Measurements from ENCODE around the gene DENND2A.

Gene DENND2A

GRCh38 chr7:140685407-140686087 lies 44.9 kb upstream of the DENND2A start:
- no peak for DNase-seq (ENCODE audit: low read depth, low spot score)
- ChIA-PET CTCF (interaction anchor here (1.1 to 4.8 kb wide), 3 partner anchors 10 to 210 kb away, joined by 3 to 35 read pairs (median 3); no protein-coding TSS in a partner anchor), POLR2A (interaction anchor here (1.1 kb wide), 1 partner anchor 11 kb away, joined by 5 read pairs; the partner anchor contains the start of gene NDUFB2)
- TF ChIP-seq, protein P1, sequence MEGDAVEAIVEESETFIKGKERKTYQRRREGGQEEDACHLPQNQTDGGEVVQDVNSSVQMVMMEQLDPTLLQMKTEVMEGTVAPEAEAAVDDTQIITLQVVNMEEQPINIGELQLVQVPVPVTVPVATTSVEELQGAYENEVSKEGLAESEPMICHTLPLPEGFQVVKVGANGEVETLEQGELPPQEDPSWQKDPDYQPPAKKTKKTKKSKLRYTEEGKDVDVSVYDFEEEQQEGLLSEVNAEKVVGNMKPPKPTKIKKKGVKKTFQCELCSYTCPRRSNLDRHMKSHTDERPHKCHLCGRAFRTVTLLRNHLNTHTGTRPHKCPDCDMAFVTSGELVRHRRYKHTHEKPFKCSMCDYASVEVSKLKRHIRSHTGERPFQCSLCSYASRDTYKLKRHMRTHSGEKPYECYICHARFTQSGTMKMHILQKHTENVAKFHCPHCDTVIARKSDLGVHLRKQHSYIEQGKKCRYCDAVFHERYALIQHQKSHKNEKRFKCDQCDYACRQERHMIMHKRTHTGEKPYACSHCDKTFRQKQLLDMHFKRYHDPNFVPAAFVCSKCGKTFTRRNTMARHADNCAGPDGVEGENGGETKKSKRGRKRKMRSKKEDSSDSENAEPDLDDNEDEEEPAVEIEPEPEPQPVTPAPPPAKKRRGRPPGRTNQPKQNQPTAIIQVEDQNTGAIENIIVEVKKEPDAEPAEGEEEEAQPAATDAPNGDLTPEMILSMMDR (IDR thresholded peaks at IDR 0.05; ENCODE audit: insufficient read depth, low read length, missing control alignments) = no peak
- no peak overlapping the region for H3K4me3 ChIP-seq (ENCODE audit: low read depth, low read length)

- CTCF ChIA-PET = interaction anchor here (4.8 kb wide), 1 partner anchor 9 kb away, joined by 35 read pairs; no protein-coding TSS in a partner anchor
- POLR2A ChIA-PET = no interaction called here
- H3K4me3 ChIP-seq (ENCODE audit: low read depth, low read length) = no peak overlapping the region
- TF ChIP-seq, protein P1 (IDR thresholded peaks at IDR 0.05; ENCODE audit: insufficient read depth, low read length, missing control alignments) = no peak
- no peak for DNase-seq (ENCODE audit: low read depth, low spot score)
Observed at GRCh38 chr7:140684066-140684950, 43.7 kb upstream of the DENND2A start.

DNA sequence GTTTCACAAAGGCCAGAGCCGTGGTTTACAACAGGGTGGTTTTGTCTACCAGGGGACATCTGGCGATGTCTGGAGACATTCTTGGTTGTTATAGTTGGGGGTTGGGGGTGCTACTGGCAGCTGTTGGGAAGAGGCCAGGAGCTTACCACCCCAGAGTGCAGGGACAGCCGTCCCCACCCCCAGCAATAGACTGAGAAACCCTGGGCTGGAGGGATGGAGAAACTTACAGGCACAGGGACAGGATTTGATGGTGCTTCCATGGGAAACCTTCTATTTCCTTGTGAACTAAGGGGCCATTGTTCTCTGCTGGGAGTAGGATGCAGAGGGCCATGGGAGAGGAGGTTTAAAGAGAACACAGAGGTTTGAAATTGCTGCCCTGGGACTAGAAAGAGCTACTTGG lies 43.0 kb upstream of the DENND2A start:
- TF ChIP-seq, protein P1 (IDR thresholded peaks at IDR 0.05; ENCODE audit: insufficient read depth, low read length, missing control alignments) = no peak
- CTCF ChIA-PET = interaction anchor here (4.8 kb wide), 1 partner anchor 8 kb away, joined by 35 read pairs; no protein-coding TSS in a partner anchor
- H3K4me3 ChIP-seq (ENCODE audit: low read depth, low read length) = no peak overlapping the region

DNA sequence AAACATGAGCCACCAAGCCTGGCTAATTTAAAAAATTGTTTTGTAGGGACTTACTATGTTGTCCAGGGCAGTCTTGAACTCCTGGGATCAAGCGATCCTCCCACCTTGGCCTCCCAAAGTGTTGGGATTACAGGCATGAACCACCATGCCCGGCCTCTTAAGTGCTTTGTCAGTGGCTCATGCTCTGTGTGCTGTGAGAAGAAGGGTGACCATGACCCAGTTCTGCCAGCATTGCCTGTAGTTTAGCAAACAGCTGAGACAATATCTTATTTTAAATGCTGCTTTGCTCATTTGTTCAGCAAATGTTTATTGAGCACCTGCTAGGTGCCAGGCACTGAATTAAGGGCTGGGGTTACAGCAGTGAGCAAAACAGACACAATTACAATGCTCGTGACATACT lies 41.2 kb upstream of the DENND2A start:
- TF ChIP-seq, protein P1 (IDR thresholded peaks at IDR 0.05; ENCODE audit: insufficient read depth, low read length, missing control alignments) = no peak
- no peak for DNase-seq (ENCODE audit: low read depth, low spot score)
- POLR2A ChIA-PET = no interaction called here
- CTCF ChIA-PET = interaction anchor here (1.0 kb wide), 1 partner anchor 8 kb away, joined by 3 read pairs; no protein-coding TSS in a partner anchor
- no peak overlapping the region for H3K4me3 ChIP-seq (ENCODE audit: low read depth, low read length)

More for the DNA sequence above, 43.0 kb upstream of the DENND2A start:
- POLR2A ChIA-PET = no interaction called here
- DNase-seq (ENCODE audit: low read depth, low spot score) = no peak

DNA sequence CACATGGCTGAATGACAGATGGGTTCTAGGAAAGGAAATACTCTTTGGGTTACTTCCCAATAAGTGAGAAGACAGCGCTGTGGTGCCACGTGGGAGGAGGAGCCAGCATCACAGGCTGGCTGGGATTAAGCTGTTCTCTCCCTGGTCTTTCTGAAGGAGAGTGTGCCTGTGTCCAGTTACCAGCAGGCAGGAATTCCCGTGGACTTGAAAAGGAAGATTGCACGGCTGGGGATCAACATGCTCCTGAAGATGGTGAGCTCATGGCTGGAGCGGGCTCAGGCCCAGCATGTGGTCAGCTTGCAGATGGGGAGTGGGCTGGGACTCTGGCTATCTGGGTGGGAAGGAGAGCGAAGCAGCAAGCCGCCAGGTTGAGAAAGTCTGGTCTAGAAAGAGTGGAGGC lies 40.3 kb upstream of the DENND2A start:
- TF ChIP-seq, protein P1 (IDR thresholded peaks at IDR 0.05; ENCODE audit: insufficient read depth, low read length, missing control alignments) = no peak
- POLR2A ChIA-PET = interaction anchor here (0.6 to 1.0 kb wide), 2 partner anchors 15 to 22 kb away, joined by 3 to 4 read pairs; no protein-coding TSS in a partner anchor
- no peak overlapping the region for H3K4me3 ChIP-seq (ENCODE audit: low read depth, low read length)
- CTCF ChIA-PET = interaction anchor here (1.0 to 1.1 kb wide), 2 partner anchors 105 to 333 kb away, joined by 3 read pairs; no protein-coding TSS in a partner anchor
- DNase-seq (ENCODE audit: low read depth, low spot score) = no peak

All from AG04449 (cell line).